PFSK-1 (cell line): ENCODE results near the gene TMEM150B.

Experiments
- FOXP2 ChIP-seq: optimal IDR thresholded peaks from 2 replicates; pipeline ENCODE3; 2011; ENCODE audit warnings: borderline replicate concordance, control low read depth, inconsistent platforms; ENCODE audit not compliant: insufficient read depth; ENCODE audit errors: extremely low read length, extremely low read depth
- POLR2AphosphoS5 ChIP-seq: IDR thresholded peaks from 2 replicates; pipeline ENCODE4 v1.6.1; 2012; ENCODE audit warnings: low read depth, mild to moderate bottlenecking, control low read depth, low read length, moderate library complexity
- SIN3A ChIP-seq: IDR thresholded peaks from 2 replicates; pipeline ENCODE4 v1.6.1; 2012; ENCODE audit warnings: mild to moderate bottlenecking, low read length, moderate library complexity, borderline replicate concordance; ENCODE audit not compliant: insufficient read depth
- TAF1 ChIP-seq: IDR thresholded peaks from 2 replicates; pipeline ENCODE4 v1.6.1; 2012; ENCODE audit warnings: low read length, control low read depth, borderline replicate concordance; ENCODE audit not compliant: insufficient read depth
- TF ChIP-seq, protein P1 (sequence below), 2 experiments: IDR thresholded peaks; 2 replicates each; pipeline versions ENCODE4 v1.6.1 to v1.8.0; 2011 to 2012; ENCODE audit warnings: low read depth in 2 of 2, low read length in 2 of 2, control low read depth in 1 of 2, inconsistent platforms in 1 of 2, mild to moderate bottlenecking in 1 of 2, moderate library complexity in 1 of 2; ENCODE audit not compliant: insufficient read depth in 1 of 2

DNA sequence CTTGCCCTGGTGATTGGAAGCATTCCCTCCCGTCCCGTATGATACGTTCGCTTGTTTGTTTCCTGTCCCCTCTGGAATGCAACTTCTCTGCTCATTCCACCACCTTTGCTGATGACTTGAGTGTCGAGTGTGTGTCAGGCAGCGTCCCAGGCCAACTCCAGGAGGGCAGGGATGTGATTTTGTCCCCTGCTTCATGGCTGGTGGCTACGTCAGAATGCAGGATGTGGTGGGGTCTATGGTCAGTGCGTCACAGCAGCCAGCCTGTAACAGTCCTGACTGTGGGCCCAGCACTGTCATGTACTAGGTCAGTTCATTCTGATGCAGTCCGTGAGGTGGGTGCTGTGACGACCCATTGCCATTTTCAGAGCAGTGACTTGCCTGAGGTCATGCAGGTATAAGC, 25.1 kb downstream of the TMEM150B start:
- no peak for TF ChIP-seq POLR2AphosphoS5
- TF ChIP-seq, protein P1, sequence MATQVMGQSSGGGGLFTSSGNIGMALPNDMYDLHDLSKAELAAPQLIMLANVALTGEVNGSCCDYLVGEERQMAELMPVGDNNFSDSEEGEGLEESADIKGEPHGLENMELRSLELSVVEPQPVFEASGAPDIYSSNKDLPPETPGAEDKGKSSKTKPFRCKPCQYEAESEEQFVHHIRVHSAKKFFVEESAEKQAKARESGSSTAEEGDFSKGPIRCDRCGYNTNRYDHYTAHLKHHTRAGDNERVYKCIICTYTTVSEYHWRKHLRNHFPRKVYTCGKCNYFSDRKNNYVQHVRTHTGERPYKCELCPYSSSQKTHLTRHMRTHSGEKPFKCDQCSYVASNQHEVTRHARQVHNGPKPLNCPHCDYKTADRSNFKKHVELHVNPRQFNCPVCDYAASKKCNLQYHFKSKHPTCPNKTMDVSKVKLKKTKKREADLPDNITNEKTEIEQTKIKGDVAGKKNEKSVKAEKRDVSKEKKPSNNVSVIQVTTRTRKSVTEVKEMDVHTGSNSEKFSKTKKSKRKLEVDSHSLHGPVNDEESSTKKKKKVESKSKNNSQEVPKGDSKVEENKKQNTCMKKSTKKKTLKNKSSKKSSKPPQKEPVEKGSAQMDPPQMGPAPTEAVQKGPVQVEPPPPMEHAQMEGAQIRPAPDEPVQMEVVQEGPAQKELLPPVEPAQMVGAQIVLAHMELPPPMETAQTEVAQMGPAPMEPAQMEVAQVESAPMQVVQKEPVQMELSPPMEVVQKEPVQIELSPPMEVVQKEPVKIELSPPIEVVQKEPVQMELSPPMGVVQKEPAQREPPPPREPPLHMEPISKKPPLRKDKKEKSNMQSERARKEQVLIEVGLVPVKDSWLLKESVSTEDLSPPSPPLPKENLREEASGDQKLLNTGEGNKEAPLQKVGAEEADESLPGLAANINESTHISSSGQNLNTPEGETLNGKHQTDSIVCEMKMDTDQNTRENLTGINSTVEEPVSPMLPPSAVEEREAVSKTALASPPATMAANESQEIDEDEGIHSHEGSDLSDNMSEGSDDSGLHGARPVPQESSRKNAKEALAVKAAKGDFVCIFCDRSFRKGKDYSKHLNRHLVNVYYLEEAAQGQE (IDR thresholded peaks at IDR 0.05; ENCODE audit: insufficient read depth in 1 of 2, low read depth in 2 of 2, low read length in 2 of 2), result no peak
- TF ChIP-seq TAF1, result no peak
- TF ChIP-seq SIN3A, result no peak
- TF ChIP-seq FOXP2, result no peak
